ENCODE results near the gene BCAS4. TPM values are rescaled to one million over a fixed set of nuclear protein-coding genes. Genes with fewer than 3 reads are reported as not detected.

Gene BCAS4
- total RNA-seq, 2 experiments from 2014 or later, result 11.0 to 11.6 TPM

DNA sequence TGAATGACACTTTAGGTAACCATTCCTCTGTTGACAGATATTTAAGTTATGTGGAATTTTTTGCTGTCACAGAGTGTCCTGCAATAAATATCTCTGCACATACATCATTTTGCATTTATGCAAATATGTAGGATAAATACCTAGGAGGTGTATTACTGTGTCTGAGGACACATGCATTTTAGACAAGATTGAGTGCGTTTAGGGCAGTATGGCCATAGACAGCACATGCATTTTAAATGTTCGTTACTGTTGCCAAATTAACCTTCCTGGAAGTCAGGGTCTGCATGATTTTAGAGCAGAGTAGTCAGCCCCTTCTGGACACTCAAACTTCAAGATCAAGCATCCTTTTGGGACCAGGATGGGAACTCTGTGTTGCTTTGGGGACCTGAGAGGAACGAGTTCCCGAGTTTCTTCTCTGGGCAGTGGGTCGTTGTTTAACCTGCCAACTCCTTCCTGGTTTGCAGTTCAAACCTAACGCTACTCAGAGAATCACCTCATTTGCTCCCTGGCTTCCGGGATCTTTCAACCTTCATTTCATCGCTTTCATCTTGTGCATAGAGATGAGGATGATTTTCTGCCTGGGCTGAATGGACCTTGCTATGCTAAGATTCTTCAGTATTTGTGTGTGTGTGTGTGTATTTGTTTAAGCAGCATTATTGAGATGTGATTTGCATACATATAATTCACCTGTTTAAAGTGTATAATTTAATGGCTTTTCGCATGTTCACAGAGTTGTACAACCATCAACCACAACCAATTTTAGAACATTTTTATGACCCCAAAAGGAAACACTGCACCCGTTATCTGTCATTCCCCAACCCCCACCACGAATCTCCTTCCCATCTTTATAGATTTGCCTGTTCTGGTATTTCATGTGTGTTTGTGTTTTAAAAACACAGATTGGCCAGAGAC is 9.8 kb downstream of the BCAS4 start:
- intact Hi-C loops (cut with micrococcal nuclease), result no loop called here
- no peaks in the 10 kb centered on the region for H3K36me3 Mint-ChIP-seq
- H3K4me3 Mint-ChIP-seq, result peak overlapping the region; percentile 27
- no peaks in the 10 kb centered on the region for H3K9me3 Mint-ChIP-seq
- POLR2A ChIA-PET, result interaction anchor here (1.2 kb wide), 1 partner anchor 10 kb away, joined by 3 read pairs; the partner anchor contains the start of gene BCAS4
- no peaks in the 10 kb centered on the region for H3K27me3 Mint-ChIP-seq
- H3K27ac Mint-ChIP-seq, result peak overlapping the region; percentile 83
- H3K4me1 Mint-ChIP-seq (ENCODE audit: low read depth), result peaks cover 20% of the 10 kb centered on the region
- peak; percentile 46 for DNase-seq
- CTCF ChIA-PET, result interaction anchor here (1.7 to 2.4 kb wide), 2 partner anchors 10 kb away, joined by 6 to 13 read pairs; partner anchors contain the start of gene BCAS4

DNA sequence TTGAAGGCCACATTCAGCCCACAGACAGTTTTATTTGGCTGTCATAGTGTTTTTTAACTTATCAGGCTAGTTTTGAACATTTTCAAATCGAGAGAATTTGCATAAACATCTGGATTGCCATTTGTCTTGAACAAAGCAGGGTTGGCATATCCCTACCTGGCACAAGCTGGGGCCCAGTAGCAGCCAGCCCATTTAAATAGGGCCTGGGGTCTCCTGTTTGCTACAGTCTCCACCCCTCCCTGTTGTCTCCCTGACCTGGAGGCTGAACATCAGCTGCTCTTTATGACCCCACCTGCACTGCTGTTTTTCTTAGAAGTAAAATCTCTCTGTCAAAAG is 10.5 kb downstream of the BCAS4 start:
- ChIA-PET CTCF (interaction anchor here (1.1 to 2.4 kb wide), 2 partner anchors 11 to 13 kb away, joined by 3 to 13 read pairs; partner anchors contain the start of gene BCAS4), POLR2A (interaction anchor here (1.2 kb wide), 1 partner anchor 11 kb away, joined by 3 read pairs; the partner anchor contains the start of gene BCAS4)
- intact Hi-C loops (cut with micrococcal nuclease), result no loop called here
- Mint-ChIP-seq H3K27ac (peak overlapping the region; percentile 83), H3K9me3 (no peaks in the 10 kb centered on the region), H3K36me3 (no peaks in the 10 kb centered on the region), H3K4me3 (peak overlapping the region; percentile 27), H3K27me3 (no peaks in the 10 kb centered on the region), H3K4me1 (ENCODE audit: low read depth) (peaks cover 18% of the 10 kb centered on the region)
- DNase-seq, result no peak

DNA sequence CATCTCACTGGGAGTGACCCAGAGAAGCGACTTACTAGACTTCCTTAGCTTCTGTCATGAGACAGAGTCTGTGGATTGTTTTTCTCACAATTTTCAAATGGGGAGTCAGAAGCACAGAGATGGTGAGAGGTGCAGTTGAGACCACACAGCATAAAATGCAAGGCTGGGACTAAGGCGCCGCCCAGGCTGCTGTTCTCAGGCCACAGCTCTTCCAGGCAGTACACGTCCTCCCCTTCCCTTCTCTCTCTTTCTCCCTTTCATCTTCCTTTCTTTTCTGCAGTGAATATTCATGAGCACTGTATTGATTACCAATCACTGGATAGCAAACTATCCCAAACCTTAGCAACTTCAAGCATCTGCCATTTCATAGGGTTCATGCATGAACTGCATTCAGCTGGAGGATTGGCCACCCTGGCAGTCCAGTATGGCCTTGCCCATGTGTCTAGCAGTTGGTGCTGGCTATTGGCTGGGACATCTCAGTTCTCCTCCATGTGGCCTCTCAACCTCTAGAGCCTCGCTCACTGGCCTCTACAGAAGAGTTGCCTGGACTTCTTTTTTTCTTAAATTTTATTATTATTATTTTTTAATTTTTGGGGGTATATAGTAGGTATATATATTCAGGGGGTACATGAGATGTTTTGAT is 11.4 kb downstream of the BCAS4 start:
- no peak for DNase-seq

DNA sequence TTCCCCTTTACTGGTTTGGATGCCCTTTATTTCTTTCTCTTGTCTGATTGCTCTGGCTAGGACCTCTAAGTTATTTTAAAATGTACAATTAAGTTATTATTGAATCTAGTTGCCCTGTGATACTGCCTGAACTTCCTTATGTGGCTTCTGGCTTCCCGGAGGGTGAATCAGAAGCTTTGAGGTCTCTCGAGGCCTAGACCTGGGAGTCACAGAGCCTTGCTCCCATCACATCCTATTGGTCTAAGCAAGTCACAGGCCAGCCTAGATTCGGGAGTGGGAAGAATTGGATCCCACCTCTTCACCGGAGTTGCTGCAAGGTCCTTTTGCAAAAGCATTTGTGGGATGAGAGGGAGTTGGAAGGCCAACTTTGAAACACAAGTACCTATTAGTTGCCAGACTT is 15.2 kb downstream of the BCAS4 start:
- Mint-ChIP-seq H3K4me3 (no peak overlapping the region), H3K9me3 (no peaks in the 10 kb centered on the region), H3K27ac (no peak overlapping the region), H3K4me1 (ENCODE audit: low read depth) (peaks cover 11% of the 10 kb centered on the region), H3K27me3 (no peaks in the 10 kb centered on the region), H3K36me3 (no peaks in the 10 kb centered on the region)
- ChIA-PET CTCF (interaction anchor here (1.3 kb wide), 1 partner anchor 16 kb away, joined by 3 read pairs; no protein-coding TSS in a partner anchor), POLR2A (no interaction called here)
- no peak for DNase-seq
- intact Hi-C loops (cut with micrococcal nuclease), result no loop called here

More for the DNA sequence above, 11.4 kb downstream of the BCAS4 start:
- CTCF ChIA-PET, result interaction anchor here (1.1 to 2.4 kb wide), 2 partner anchors 12 kb away, joined by 3 to 13 read pairs; partner anchors contain the start of gene BCAS4
- intact Hi-C loops (cut with micrococcal nuclease), result no loop called here
- POLR2A ChIA-PET, result interaction anchor here (1.2 kb wide), 1 partner anchor 12 kb away, joined by 3 read pairs; the partner anchor contains the start of gene BCAS4
- Mint-ChIP-seq H3K27ac (no peak overlapping the region), H3K27me3 (no peaks in the 10 kb centered on the region), H3K9me3 (no peaks in the 10 kb centered on the region), H3K4me3 (no peak overlapping the region), H3K4me1 (ENCODE audit: low read depth) (peaks cover 18% of the 10 kb centered on the region), H3K36me3 (no peaks in the 10 kb centered on the region)

DNA sequence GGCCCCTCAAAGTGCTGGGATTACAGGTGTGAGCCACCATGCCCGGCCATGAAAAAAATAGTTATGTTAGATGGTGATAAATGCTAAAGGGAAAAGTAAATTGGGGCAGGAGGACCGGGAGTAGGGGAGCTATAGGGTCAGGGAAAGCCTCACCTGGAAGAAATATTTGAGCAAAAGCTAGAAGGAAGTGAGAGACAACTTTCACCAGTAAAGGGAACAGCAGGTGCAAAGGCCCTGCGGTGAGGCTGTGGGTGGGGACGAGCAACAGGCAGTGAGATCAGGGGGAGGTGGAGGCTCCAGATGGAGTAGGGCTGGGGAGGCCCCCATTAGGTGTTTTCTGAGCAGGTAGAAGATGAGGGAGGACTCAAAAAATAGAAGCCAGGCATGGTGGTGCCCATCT is 16.0 kb downstream of the BCAS4 start:
- POLR2A ChIA-PET, result no interaction called here

DNA sequence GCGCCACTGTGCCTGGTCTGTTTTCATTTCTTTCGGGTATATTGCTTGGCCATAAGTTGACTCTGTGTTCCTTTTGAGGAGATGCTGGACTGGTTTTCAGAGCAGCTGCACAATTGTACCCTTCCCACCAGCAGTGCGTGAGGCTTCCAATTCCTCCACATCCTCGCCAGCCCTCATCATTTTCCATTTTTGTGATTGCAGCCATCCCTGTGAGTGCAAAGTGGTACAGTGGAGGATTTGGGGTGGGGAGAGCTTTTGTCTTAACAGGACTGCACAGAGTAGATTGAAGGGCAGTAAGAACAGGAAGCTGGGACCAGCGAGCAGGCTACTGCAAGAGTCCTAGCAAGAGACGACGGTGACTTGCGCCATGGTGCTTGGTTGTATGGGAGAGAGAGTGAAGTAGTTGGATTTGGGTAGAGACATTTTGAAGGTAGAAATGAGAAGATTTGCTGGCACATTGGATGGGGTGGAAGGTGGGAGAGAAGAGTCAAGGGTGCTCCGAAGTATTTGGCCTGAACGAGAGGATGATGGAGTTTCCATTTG is 18.3 kb downstream of the BCAS4 start:
- CTCF ChIA-PET, result interaction anchor here (1.3 kb wide), 1 partner anchor 23 kb away, joined by 5 read pairs; no protein-coding TSS in a partner anchor
- Mint-ChIP-seq H3K27ac (no peak overlapping the region), H3K4me3 (no peak overlapping the region), H3K4me1 (ENCODE audit: low read depth) (peaks cover 11% of the 10 kb centered on the region), H3K27me3 (no peaks in the 10 kb centered on the region), H3K9me3 (no peaks in the 10 kb centered on the region), H3K36me3 (no peaks in the 10 kb centered on the region)
- POLR2A ChIA-PET, result interaction anchor here (1.6 kb wide), 1 partner anchor 18 kb away, joined by 4 read pairs; the partner anchor contains the start of gene BCAS4
- intact Hi-C loops (cut with micrococcal nuclease), result no loop called here
- no peak for DNase-seq

More for the DNA sequence above, 16.0 kb downstream of the BCAS4 start:
- no peak for DNase-seq
- Mint-ChIP-seq H3K9me3 (no peaks in the 10 kb centered on the region), H3K27ac (no peak overlapping the region), H3K4me1 (ENCODE audit: low read depth) (peaks cover 9% of the 10 kb centered on the region), H3K27me3 (no peaks in the 10 kb centered on the region), H3K36me3 (no peaks in the 10 kb centered on the region), H3K4me3 (no peak overlapping the region)
- intact Hi-C loops (cut with micrococcal nuclease), result no loop called here
- CTCF ChIA-PET, result interaction anchor here (1.5 to 1.6 kb wide), 2 partner anchors 20 to 118 kb away, joined by 3 to 4 read pairs; no protein-coding TSS in a partner anchor

DNA sequence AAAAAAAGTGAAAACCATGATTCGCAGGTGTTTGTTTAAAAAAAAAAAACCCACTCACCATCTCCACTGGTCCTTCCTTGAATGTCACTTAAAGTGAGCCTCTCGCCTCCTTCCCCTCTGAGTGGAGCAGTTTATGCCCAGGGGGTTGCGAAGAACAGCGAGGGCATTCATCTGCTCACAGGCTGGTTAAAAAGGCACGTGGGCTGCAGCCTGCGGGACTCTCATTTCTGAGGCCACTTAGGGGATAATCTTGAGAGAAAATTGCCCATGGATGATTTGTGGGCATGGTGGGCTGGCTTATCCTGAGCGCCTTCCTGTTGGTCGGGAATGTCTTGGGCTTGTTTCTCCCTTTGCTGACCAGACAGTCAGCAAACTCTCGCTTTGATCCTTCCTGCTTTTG is 18.9 kb downstream of the BCAS4 start:
- Mint-ChIP-seq H3K4me1 (ENCODE audit: low read depth) (peaks cover 15% of the 10 kb centered on the region), H3K27me3 (no peaks in the 10 kb centered on the region), H3K4me3 (no peak overlapping the region), H3K36me3 (peaks cover 4% of the 10 kb centered on the region), H3K27ac (no peak overlapping the region), H3K9me3 (no peaks in the 10 kb centered on the region)
- POLR2A ChIA-PET, result no interaction called here
- DNase-seq, result no peak
- intact Hi-C loops (cut with micrococcal nuclease), result no loop called here
- CTCF ChIA-PET, result interaction anchor here (0.8 to 2.0 kb wide), 3 partner anchors 19 to 144 kb away, joined by 3 to 10 read pairs (median 5); partner anchors contain the start of gene BCAS4

DNA sequence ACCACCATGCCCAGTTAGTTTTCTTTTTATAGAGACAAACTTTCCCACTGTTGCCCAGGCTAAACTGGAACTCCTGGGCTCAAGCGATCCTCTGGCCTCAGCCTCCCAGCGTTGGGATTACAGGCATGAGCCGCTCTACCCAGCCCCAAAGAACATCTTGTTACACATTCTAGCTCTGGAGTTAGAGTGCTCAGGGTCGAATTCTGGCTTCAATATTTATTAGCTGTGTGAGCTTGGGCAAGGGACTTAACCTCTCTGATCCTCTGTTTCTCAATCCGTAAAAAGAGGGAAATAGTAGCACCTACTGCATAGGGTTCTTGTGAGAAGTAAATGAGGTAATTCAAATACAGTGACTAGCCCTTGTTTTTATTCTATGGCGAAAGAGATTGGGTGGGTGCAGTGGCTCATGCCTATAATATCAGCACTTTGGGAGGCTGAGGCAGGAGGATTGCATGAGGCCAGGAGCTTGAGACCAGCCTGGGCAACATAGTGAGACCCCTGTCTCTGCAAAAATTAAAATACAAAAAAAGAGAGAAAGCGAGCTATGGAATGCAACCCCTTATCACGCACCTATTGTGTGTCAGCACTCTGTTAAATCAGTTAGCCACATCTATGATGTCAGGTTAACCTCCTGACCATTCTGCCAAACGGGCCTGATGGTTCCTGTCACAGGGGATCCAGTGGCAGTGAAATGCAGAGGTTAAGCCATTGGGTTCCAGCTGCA is 19.7 kb downstream of the BCAS4 start:
- no peak overlapping the region for H3K27ac Mint-ChIP-seq
- intact Hi-C loops (cut with micrococcal nuclease), result no loop called here

DNA sequence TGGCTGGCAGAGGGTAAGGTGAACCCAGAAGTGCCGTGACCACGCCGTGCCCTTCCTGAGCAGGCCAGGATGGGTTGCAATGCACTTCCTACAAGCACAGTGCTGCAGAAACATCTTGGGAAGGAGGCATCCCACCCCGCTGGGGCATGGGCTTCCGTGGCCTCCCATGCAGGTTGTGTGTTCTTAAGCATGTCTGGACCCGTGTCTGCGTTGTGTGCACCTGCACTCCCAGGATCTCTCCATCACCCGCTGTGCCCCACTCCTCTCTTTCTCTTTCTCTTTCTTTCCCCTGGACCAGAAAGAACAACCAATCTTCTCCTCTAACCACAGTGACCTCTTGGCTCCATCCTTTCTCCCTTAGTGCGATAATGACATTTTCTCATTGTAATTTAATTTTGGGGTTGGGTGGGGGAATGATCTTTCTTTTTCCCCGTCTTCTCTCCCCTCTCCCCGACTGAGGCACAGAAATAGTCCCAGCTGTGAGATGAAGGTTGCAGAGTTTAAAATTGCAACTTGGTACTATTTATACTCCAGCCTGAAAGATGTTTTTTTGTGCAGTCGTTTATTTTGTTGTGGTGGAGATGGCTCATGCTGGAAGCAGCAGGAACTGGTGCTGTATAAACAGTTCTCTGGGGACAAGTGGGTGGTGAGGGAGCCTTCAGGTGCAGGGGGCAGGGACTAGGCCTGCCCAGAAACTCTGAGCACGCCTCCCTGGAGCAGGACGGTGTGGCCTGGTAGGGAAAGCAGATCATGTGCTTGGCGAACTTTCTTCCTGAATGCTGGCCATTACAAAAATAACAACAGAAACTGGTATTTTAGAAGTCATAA is 20.5 kb downstream of the BCAS4 start:
- Mint-ChIP-seq H3K36me3 (peaks cover 4% of the 10 kb centered on the region), H3K9me3 (no peaks in the 10 kb centered on the region), H3K4me3 (peak overlapping the region; percentile 7), H3K27me3 (no peaks in the 10 kb centered on the region), H3K4me1 (ENCODE audit: low read depth) (peaks cover 15% of the 10 kb centered on the region), H3K27ac (peak overlapping the region; percentile 2)
- intact Hi-C loops (cut with micrococcal nuclease), result no loop called here
- ChIA-PET POLR2A (no interaction called here), CTCF (interaction anchor here (2.0 to 4.2 kb wide), 2 partner anchors 21 to 114 kb away, joined by 10 to 36 read pairs; partner anchors contain the start of genes ADNP and BCAS4)
- no peak for DNase-seq

More for the DNA sequence above, 19.7 kb downstream of the BCAS4 start:
- Mint-ChIP-seq H3K9me3 (no peaks in the 10 kb centered on the region), H3K4me1 (ENCODE audit: low read depth) (peaks cover 15% of the 10 kb centered on the region), H3K4me3 (no peak overlapping the region), H3K27me3 (no peaks in the 10 kb centered on the region), H3K36me3 (peaks cover 4% of the 10 kb centered on the region)
- ChIA-PET CTCF (interaction anchor here (0.6 to 2.0 kb wide), 3 partner anchors 20 to 143 kb away, joined by 3 to 10 read pairs (median 3); partner anchors contain the start of gene BCAS4), POLR2A (no interaction called here)
- no peak for DNase-seq

DNA sequence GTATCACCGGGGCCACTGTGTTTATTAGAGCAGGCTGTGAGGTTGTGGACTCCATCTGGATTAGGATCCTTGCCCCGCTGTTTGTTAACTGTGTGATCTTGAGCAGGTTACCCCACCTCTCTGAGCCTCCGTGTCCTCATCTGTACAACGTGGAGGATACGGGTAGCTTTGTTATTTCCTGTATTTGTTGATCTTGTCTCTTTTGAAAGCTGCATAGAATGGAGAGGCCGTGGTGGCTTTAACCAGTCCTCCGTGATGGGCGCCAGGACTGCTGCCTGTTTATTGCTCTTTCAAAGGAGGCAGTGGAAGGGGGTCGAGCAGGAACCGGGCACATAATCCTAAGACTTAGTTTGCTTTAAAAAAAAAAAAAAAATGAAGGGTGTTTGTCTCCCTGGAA is 22.9 kb downstream of the BCAS4 start:
- Mint-ChIP-seq H3K36me3 (peaks cover 4% of the 10 kb centered on the region), H3K27me3 (no peaks in the 10 kb centered on the region), H3K27ac (peak overlapping the region; percentile 93), H3K4me3 (no peak overlapping the region), H3K4me1 (ENCODE audit: low read depth) (peaks cover 15% of the 10 kb centered on the region), H3K9me3 (no peaks in the 10 kb centered on the region)
- DNase-seq, result no peak
- CTCF ChIA-PET, result interaction anchor here (0.5 to 4.2 kb wide), 11 partner anchors 12 to 112 kb away, joined by 3 to 36 read pairs (median 4); partner anchors contain the start of genes ADNP and BCAS4
- intact Hi-C loops (cut with micrococcal nuclease), result loop anchor here (1.0 kb wide), 4 partner anchors 22 to 141 kb away; partner anchors contain the start of genes BCAS4, DPM1 and MOCS3
- POLR2A ChIA-PET, result interaction anchor here (1.0 kb wide), 1 partner anchor 113 kb away, joined by 5 read pairs; the partner anchor contains the start of gene ADNP
